GM19395 (cell line): ENCODE results near the gene CEP97.
"Not testable (repeated sequence)": the region's sequence is repeated elsewhere in the genome, so short reads cannot be mapped to it uniquely, and the experiment has no call there.

Experiments
- ATAC-seq: cut with Tn5 transposase; IDR thresholded peaks from one replicate; pipeline ENCODE4 v1.9.1; 2021; ENCODE audit warnings: mild to moderate bottlenecking, moderate library complexity; ENCODE audit not compliant: unreplicated experiment

The CEP97 gene

DNA sequence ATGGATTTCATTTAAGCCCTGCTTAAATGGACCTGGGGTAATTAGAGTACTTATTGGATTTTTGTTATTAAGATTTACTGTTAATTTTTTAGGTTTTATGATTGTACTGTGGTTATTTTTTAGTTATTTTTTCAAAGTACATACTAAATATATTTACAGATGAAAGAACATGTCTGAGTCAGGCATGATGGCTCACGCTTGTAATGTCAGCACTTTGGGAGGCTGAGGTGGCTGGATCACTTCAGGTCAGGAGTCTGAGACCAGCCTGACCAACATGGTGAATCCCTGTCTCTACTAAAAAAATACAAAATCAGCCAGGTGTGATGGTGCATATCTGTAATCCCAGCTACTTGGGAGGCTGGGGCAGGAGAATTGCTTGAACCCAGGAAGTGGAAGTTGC lies 21.7 kb upstream of the CEP97 start:
- ATAC-seq = no peak

DNA sequence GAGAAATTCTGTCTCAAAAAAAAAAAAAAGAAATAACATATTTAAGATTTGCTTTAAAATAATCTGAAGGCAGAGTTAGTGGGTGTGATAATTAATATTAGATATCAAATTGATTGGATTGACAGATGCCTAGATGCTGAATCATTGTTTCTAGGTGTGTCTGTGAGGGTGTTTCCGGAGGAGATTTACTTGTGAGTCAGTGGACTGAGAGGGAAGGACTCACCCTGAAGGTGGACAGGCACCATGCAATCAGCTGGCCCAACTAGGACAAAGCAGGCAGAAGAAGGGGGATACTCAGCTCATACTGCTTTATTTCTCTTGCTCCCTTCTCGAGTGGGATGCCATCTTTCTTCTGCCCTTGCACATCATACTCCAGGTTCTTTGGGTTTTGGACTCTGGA lies 21.2 kb upstream of the CEP97 start:
- no peak for ATAC-seq

DNA sequence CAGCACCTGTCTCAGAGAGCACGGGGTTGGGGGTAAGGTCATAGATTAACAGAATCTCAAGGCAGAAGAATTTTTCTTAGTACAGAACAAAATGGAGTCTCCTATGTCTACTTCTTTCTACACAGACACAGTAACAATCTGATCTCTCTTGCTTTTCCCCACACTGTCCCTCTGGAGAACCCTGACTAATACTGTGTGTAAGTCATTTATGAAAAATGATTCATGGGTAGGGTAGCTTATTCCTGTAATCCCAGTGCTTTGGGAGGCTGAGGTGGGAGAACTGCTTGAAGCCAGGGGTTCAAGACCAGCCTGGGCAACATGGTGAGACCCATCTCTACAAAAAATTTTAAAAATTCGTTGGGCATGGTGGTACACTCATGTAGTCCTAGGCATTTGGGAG lies 19.8 kb upstream of the CEP97 start:
- not testable (repeated sequence) for ATAC-seq

DNA sequence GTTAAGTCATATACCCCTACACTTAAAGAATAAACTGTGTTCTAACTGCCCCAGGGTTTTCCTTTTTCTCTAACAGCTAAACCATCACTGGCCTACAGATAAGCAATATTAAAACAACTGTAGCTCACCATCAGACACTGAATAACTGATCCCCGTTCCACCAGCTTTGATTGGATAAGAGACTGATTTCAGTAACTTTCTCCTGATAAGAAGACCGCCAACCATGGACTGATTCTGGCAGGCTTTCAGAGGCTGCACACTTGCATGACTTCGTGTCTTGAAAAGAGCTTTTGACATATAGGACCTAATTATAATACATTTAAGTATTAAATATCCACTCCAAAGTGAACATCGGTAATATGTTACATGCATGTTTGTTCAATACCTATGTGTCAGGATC lies 15.3 kb upstream of the CEP97 start:
- no peak for ATAC-seq

DNA sequence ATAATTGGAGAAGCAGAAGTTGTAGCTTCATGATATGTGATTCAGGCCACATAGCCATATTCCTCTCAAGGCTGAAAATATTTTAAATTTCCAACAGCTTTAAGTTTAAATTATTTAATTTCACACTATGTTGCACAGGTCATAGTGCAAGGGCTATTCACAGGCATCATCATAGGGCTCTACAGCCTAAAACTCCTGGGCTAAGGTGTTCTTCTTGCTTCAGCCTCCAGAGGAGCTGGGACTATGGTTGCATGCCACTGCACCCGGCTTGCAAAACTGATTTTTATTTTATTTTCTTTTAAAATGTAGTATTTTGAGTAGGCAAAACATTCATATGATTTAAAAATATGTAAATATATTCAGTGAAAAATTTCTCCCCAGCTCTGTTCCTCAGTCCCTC lies 6.0 kb upstream of the CEP97 start:
- ATAC-seq = no peak

DNA sequence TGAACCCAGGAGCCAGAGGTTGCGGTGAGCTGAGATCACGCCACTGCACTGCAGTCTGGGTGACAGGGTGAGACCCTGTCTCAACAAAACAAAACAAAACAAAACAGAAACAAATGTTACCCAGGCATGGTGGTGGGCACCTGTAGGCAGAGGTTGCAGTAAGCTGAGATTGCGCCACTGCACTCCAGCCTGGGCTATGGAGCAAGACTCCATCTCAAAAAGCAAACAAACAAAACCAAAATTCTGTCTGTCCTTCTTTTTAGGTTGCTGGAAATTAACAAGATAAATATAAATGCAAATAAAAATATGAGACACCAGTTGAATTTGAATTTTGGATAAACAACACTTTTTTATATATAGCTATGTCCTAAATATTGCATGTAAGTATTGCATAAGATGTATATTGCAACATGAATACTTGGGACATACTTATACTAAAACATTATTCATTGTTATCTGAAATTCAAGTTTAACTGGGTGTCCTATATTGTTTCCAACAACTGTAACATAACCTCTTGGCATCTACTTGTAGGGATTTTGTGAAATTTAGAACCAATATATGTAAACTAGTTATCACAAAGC lies 4.7 kb upstream of the CEP97 start:
- ATAC-seq = no peak

DNA sequence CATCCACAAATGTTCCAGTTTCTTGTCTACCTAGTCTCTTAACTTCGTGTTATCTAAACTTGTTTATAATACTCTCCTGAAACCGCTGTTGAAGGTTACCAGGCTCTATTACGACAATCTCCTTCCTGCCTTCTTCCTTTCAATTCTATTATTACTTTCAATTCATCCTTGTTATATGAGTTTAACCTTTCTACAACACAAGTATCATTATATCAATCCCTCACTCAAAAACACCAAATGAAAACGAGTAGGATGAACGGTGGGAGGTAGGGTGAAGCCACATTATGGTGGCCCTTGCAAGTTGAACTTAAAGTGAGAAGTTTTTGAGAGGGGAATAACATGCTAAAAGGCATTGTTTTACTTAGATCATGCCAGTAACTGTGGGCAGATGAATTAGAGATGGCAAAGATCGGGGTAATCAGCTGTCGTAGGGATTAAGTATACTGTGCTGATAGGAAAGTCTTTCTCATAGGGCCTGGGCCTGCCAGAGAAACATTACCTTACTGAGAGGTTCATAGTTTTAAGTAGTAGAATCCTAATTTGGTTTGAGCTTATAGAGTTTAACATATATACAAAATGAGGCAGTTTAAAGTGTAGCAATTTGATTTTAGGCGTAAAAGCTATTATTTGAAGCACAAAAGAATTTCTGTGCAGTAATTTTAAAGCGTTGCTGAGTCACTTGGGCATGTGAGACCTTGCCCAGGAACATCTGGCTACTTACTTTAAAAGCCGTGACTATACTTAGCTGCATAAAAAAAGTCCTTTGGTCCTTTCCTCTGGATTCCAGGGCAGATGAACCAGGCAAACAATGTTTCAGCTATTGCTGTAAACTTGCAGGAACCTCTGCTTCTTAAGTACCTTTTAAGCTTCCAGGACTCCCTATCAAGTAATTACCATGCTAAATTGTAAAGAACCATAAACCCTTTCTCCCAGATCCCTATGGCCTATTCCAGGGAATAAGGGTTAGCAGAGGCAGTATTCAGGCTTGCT lies 3.3 kb upstream of the CEP97 start:
- ATAC-seq = no peak

DNA sequence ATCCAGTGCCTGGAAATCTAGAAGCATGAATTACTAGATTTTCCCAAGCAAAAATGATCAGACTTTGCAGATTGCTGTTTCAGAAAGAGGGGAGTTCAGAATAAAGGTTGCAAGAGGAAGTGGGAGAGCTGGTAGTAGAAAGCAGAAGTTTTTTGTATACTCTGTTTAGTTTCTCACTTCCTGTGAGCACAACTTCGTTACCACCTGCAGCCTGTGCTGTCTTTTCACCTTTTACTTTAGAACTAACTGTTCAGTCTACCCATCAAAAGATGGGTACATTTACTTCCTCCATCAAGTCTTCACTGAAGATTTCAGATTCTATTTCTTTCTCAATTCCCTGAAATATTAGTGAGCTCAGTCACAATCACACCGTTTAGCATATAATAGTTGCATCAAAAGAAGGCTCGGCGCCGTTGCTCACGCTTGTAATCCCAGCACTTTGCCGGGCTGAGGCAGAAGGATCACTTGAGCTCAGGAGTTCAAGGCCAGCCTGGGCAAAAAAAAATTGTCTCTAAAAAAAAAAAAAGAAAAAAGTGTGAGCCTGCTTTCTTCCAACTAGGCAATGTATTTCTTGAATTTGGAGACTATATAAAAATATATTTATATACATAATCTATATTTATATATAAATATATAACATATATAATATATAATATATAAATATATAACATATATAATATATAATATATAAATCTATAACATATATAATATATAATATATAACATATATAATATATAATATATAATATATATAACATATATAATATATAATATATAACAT lies 1.8 kb upstream of the CEP97 start:
- ATAC-seq = peak; percentile 65

DNA sequence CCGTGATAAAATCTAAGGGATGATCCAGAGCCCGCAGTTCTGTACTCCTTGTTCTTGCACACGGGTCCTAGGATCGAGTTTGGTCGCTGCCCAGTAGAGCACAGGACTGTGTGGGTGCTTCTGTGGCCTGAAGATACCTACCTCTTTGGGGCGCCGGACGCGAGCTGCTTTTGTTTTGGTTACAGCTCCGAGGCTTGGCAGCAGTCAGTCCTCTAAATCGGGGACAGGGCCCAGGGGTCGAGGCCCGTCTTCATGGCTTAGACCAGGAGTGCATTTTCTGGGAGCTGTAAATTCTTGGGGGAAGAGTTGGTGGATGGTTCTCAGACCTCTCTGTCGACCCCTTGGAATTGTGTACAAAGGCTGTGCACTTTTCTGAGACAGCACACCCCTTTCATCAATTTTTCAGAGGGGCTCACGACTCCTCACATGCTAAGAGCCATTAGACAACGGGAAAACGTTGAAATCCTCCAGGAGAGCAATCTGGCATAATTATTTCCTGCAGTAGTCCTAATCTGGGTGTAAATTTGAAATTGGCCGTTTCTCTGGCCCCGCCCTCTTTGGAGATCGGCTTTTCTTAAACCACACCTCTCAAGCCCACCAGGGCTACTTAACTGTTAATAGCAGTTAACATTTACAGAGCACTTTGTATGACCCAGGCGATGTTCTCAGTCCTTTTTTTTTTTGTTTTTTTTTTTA lies 928 bp downstream of the CEP97 start:
- ATAC-seq = peak; percentile 10

DNA sequence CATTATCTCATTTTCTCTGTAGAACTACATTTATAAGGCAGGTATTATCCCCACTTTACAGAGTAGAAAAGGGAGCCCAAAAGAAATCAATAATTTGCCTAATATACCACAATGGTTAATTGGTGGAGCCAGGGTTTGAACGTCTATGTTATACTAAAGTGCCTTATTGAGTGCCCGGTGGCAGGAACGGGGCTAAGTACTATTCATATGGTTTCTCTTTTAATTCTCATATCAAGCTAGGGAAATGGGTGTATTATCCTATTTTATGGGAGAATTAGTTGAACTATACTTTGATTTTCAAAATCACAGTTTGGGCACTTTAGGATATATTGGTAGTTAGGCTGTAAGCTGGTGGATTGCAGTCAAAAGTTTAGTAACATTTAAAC lies 1.5 kb downstream of the CEP97 start:
- no peak for ATAC-seq

DNA sequence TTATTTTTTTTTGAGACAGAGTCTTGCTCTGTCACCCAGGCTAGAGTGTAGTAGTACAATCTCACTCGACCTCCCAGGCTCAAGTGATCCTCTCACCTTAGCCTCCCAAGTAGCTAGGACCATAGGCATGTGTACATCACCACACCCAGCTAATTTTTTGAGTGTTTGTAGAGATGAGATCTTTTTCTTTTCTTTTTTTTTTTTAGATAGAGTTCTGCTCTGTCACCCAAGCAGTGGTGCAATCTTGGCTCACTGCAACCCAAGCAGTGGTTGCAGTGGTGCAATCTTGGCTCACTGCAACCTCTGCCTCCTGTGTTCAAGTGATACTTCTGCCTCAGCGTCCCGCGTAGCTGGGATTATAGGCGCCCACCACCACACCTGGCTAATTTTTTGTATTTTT lies 5.2 kb downstream of the CEP97 start:
- no peak for ATAC-seq

DNA sequence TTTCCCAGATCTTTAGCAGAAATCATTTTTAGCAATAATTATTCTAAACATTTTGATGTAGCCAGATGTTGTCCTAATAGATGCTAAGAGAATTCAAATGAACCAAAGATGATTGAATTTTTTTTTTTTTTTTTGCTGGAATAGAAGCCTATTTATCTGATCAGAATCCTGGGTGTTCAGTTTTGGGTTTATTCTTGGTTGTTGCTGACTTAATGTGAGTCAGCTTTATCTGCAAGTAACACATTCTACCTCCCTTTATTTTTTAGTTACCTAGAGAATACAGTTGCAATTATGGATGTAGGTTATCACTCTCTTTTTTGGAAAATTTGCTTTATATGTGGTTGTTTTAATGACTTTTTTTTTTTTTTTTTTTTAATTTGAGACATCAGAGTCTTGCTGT lies 6.4 kb downstream of the CEP97 start:
- no peak for ATAC-seq

DNA sequence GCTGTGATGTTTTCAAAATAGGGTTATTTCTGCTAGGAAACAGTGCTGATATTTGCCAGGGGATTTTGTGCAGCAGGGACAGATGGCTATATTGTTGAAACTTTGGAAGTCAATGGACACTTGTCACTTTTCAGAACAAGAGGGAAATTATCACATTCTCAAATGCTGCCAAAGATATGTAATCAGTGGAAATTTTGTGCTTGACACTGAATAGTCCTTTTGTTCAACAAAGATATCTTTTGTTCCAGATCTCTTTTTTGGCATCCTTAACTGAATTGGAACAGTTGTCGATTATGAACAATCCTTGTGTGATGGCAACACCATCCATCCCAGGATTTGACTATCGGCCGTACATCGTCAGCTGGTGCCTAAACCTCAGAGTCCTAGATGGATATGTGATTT lies 7.8 kb downstream of the CEP97 start:
- ATAC-seq = no peak

DNA sequence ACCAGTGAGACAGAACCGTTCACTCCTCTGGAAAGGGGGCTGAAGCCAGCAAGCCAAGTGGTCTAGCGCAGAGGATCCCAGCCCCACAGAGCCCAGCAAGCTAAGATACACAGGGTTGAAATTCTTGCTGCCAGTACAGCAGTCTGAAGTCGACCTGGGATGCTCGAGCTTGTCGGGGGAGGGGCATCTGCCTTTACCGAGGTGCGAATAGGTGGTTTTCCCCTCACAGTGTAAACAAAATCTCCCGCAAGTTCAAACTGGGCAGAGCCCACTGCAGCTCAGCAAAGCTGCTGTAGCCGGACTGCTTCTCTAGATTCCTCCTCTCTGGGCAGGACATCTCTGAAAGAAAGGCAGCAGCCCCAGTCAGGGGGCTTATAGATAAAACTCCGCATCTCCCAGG lies 11.4 kb downstream of the CEP97 start:
- ATAC-seq = no peak

DNA sequence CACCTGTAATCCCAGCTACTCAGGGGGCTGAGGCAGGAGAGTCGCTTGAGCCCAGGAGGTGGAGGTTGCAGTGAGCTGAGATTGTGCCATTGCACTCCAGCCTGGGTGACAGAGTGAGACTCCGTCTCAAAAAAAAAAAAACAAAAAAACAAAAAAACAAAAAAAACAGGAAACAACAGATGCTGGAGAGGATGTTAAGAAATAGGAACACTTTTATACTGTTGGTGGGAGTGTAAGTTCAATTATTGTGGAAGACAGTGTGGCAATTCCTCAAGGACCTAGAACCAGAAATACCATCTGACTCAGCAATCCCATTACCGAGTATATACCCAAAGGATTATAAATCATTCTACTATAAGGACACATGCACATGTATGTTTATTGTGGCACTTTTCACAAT lies 17.5 kb downstream of the CEP97 start:
- ATAC-seq = not testable (repeated sequence)

DNA sequence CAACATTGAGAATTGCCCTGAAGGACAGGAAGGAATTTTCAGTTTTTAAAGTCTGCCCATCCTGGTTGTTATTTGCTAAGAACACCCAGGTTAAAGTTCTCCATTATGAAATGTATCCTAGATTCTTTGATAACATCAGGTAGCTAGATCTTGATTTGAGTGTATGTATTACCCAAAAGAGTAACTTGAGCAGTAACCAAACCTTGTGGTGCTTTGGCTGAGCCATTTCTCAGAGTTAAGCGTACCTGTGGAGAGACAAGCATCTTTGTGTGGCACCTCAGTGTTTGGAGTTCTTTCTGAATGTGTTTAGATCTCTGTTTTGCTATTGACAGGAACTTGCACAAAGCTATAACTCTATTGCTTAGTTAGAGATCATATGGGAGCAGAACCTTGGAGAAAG lies 20.4 kb downstream of the CEP97 start:
- no peak for ATAC-seq

DNA sequence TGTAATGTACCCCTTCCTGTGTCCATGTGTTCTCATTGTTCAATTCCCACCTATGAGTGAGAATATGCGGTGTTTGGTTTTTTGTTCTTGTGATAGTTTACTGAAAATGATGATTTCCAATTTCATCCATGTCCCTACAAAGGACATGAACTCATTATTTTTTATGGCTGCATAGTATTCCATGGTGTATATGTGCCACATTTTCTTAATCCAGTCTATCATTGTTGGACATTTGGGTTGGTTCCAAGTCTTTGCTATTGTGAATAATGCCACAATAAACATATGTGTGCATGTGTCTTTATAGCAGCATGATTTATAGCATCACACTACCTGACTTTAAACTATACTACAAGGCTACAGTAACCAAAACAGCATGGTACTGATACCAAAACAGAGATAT lies 21.5 kb downstream of the CEP97 start:
- not testable (repeated sequence) for ATAC-seq

DNA sequence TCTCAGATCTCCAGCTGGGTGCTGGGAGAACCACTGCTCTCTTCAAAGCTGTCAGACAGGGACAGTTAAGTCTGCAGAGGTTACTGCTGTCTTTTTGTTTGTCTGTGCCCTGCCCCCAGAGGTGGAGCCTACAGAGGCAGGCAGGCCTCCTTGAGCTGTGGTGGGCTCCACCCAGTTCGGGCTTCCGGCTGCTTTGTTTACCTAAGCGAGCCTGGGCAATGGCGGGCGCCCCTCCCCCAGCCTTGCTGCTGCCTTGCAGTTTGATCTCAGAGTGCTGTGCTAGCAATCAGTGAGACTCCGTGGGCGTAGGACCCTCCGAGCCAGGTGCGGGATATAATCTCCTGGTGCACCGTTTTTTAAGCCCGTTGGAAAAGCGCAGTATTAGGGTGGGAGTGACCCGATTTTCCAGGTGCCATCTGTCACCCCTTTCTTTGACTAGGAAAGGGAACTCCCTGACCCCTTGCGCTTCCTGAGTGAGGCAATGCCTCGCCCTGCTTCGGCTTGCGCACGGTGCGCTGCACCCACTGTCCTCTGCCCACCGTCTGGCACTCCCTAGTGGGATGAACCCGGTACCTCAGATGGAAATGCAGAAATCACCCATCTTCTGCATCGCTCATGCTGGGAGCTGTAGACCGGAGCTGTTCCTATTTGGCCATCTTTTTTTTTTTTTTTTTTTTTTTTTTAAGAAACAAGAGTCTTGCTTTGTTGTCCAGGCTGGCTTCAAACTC lies 29.1 kb downstream of the CEP97 start:
- not testable (repeated sequence) for ATAC-seq

DNA sequence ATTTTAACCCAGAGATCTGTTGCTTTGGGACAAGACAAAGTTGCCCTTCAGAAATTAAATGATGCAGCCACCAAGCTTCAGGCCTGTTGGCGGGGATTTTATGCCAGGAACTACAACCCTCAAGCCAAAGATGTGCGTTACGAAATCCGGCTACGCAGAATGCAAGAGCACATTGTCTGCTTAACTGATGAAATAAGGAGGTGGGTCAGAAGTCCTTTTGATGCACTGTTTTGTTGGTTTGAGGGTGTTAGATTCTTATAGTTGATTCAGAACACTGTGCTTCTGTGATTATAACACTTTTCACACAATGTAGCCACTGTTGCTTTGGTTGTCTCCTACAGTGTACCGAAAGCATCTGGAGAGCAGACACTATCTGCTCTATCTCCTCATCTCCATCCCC lies 33.8 kb downstream of the CEP97 start:
- ATAC-seq = no peak

DNA sequence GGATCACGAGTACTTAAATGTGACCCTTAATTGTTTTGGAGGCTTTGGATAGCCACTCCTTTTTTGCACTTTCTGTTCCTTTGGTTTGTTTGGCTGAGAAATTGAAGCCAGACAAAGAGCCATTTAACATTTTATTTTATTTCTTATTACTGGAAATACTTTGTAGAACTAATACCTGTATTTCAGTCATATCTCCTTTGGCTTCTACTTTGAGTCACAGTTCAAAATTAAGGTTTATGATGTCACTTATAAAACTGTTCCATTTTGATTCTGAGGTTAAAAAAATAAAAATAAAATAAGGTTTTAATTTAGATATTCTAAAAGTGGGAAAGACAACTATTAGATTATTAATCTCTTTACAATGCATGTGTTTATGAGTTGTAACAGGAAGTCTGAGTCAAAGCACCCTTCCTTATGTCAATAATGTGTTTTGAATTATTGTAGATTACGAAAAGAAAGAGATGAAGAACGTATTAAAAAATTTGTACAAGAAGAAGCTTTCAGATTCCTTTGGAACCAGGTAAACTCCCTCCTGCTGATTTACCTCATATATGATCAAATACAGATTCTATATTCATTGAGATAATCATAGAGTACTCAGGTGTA lies 37.7 kb downstream of the CEP97 start:
- no peak for ATAC-seq
